Keratinocyte (primary cell): Measurements from ENCODE around the gene MACIR. TPM values are rescaled to one million over a fixed set of nuclear protein-coding genes. Genes with fewer than 3 reads are reported as not detected.

Experiments used
- DNase-seq: peaks from one replicate; pipeline ENCODE4 v3.0.0-alpha.2; 2011; ENCODE audit warnings: low read depth, missing footprints, low spot score
- FAIRE-seq: peaks from 2 replicates; lab custom pipeline; 2011; peaks lifted over from hg19 to GRCh38; lab: Jason Lieb, UNC
- H2AFZ ChIP-seq: 2 replicates; pipeline ENCODE4 v1.6.0; 2012; ENCODE audit warnings: low read length, control low read depth, inconsistent platforms; ENCODE audit not compliant: control insufficient read depth
- H3K27ac ChIP-seq: 2 replicates; pipeline ENCODE4 v1.5.1; 2011; ENCODE audit warnings: low read length; ENCODE audit not compliant: control insufficient read depth, insufficient read depth
- H3K27me3 ChIP-seq: 3 replicates; pipeline ENCODE4 v1.6.0; 2011; ENCODE audit warnings: low read length; ENCODE audit not compliant: control insufficient read depth, insufficient read depth; ENCODE audit errors: extremely low read depth
- H3K36me3 ChIP-seq, 2 experiments: 2 replicates in 1 of 2; 3 replicates in 1 of 2; pipeline ENCODE4 v1.5.1; 2011; ENCODE audit warnings: low read length in 2 of 2, mild to moderate bottlenecking in 1 of 2; ENCODE audit not compliant: control insufficient read depth in 2 of 2, insufficient read depth in 2 of 2; ENCODE audit errors: extremely low read depth in 1 of 2
- H3K4me1 ChIP-seq: 3 replicates; pipeline ENCODE4 v1.5.1; 2011; ENCODE audit warnings: low read length; ENCODE audit not compliant: control insufficient read depth, insufficient read depth; ENCODE audit errors: extremely low read depth
- H3K4me2 ChIP-seq: 3 replicates; pipeline ENCODE4 v1.6.0; 2011; ENCODE audit warnings: low read depth, low read length; ENCODE audit not compliant: control insufficient read depth, insufficient read depth; ENCODE audit errors: extremely low read depth
- H3K4me3 ChIP-seq, 3 experiments: fragments of 200-600 bp in 1 of 3; sonication (generic) in 1 of 3; 2 replicates in 2 of 3; 3 replicates in 1 of 3; pipeline ENCODE4 v1.5.1; 2011 to 2016; ENCODE audit warnings: low read length in 3 of 3, mild to moderate bottlenecking in 3 of 3, control low read depth in 2 of 3, inconsistent platforms in 1 of 3, low read depth in 1 of 3, mixed read lengths in 1 of 3, mixed run types in 1 of 3, moderate library complexity in 1 of 3; ENCODE audit not compliant: control insufficient read depth in 2 of 3, insufficient read depth in 2 of 3; ENCODE audit errors: extremely low read depth in 1 of 3
- H3K79me2 ChIP-seq: 2 replicates; pipeline ENCODE4 v1.6.0; 2012; ENCODE audit warnings: low read length; ENCODE audit not compliant: control insufficient read depth, insufficient read depth
- H3K9ac ChIP-seq: 3 replicates; pipeline ENCODE4 v1.6.0; 2011; ENCODE audit warnings: low read length; ENCODE audit not compliant: control insufficient read depth, insufficient read depth; ENCODE audit errors: extremely low read depth
- H3K9me1 ChIP-seq: 3 replicates; pipeline ENCODE4 v1.6.0; 2011; ENCODE audit warnings: low read length; ENCODE audit not compliant: control insufficient read depth, insufficient read depth; ENCODE audit errors: extremely low read depth
- H3K9me3 ChIP-seq: 2 replicates; pipeline ENCODE4 v1.5.1; 2012; ENCODE audit warnings: low read depth, low read length; ENCODE audit not compliant: control insufficient read depth
- H4K20me1 ChIP-seq: 3 replicates; pipeline ENCODE4 v1.6.0; 2011; ENCODE audit warnings: low read length; ENCODE audit not compliant: control insufficient read depth, insufficient read depth; ENCODE audit errors: extremely low read depth
- CTCF ChIP-seq, 3 experiments: IDR thresholded peaks in 1 of 3; conservative IDR thresholded peaks in 1 of 3; optimal IDR thresholded peaks in 1 of 3; 2 replicates in 2 of 3; 3 replicates in 1 of 3; pipeline versions ENCODE3 to v1.5.1; 2011; ENCODE audit warnings: low read length in 3 of 3, mild to moderate bottlenecking in 3 of 3, moderate library complexity in 2 of 3, control low read depth in 1 of 3, inconsistent platforms in 1 of 3; ENCODE audit not compliant: insufficient read depth in 2 of 3; ENCODE audit errors: extremely low read depth in 1 of 3
- EZH2 ChIP-seq: IDR thresholded peaks from one replicate; pipeline ENCODE4 v1.6.1; 2012; ENCODE audit warnings: inconsistent platforms, mild to moderate bottlenecking, low read length, moderate library complexity
- dilution Hi-C: fragments of 300-500 bp; cut with MboI; formaldehyde crosslinking; loops from one replicate; pipeline ENCODE4 v1.7.0; 2020; ENCODE audit warnings: low sequenced_read_pairs; ENCODE audit not compliant: extremely low pct_ligation_motif_present
- polyA plus RNA-seq, 5 experiments: library from polyadenylated mRNA; depleted of rRNA in 3 of 5; stranded (reverse) in 3 of 5; stranded (forward) in 1 of 5; unstranded in 1 of 5; fragments of >200 nt; gene quantifications; 1 replicate in 1 of 5; 2 replicates in 3 of 5; 3 replicates in 1 of 5; pipeline versions ENCODE4 v1.2.1 to v1.2.3, GENCODE V29; 2011 to 2012; ENCODE audit warnings: missing spikeins in 2 of 5, low read depth in 1 of 5, low replicate concordance in 1 of 5

Gene MACIR
- polyA plus RNA-seq, 1 donor (not counting 4 experiments of a cell fraction or from before 2014, with no cell fraction given): 9.5 TPM

- no peak for FAIRE-seq
- Histone ChIP-seq H3K4me3 (no peak overlapping the region), H3K9me3 (no peaks in the 10 kb centered on the region), H3K79me2 (peaks cover 9% of the 10 kb centered on the region), H2AFZ (no peak overlapping the region), H3K4me2 (no peak overlapping the region), H3K9ac (no peak overlapping the region), H3K27ac (no peak overlapping the region), H3K36me3 (no peaks in the 10 kb centered on the region), H3K9me1 (no peaks in the 10 kb centered on the region), H3K4me1 (peaks cover under 1% of the 10 kb centered on the region), H4K20me1 (no peaks in the 10 kb centered on the region), H3K27me3 (no peaks in the 10 kb centered on the region)
- no peak for DNase-seq
- dilution Hi-C loops: no loop called here
- TF ChIP-seq CTCF (optimal IDR thresholded peaks at IDR 0.05 in 1 of 3, IDR thresholded peaks at IDR 0.05 in 1 of 3, conservative IDR thresholded peaks at IDR 0.05 in 1 of 3; ENCODE audit: extremely low read depth in 1 of 3, insufficient read depth in 2 of 3, low read length in 3 of 3) (no peak), EZH2 (no peak)
These were observed 3.6 kb upstream of the MACIR start for GRCh38 chr5:103254921-103255320.

DNA sequence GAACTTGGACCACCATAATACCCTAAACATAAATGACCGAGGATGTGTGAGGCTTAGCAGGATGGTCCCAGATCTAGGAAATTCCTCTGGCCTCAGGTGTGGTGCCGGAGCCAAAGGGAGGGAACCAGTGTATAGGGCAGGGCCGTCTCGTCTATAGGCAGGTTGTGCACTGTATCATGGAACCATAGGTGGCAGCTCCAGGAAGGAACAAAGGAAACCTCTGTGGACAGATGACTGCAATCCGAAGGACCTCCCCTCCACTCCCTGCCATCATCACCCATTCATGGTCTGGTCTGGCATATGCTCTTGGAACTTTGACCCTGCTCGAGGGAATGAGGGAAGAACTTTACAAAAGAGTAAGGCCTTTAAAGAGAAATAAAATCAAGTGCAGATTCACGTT is 2.9 kb upstream of the MACIR start:
- FAIRE-seq: no peak
- no peak overlapping the region for H3K4me2 ChIP-seq

More for the DNA sequence above, 2.9 kb upstream of the MACIR start:
- Histone ChIP-seq H3K27me3 (no peaks in the 10 kb centered on the region), H3K4me1 (peaks cover 4% of the 10 kb centered on the region), H3K9me1 (no peaks in the 10 kb centered on the region), H3K27ac (no peak overlapping the region), H3K9me3 (no peaks in the 10 kb centered on the region), H3K9ac (no peak overlapping the region), H3K79me2 (peaks cover 16% of the 10 kb centered on the region), H2AFZ (no peak overlapping the region), H3K4me3 (no peak overlapping the region), H3K36me3 (no peaks in the 10 kb centered on the region), H4K20me1 (no peaks in the 10 kb centered on the region)
- dilution Hi-C loops: no loop called here
- no peak for DNase-seq
- TF ChIP-seq EZH2: no peak
- no peak for TF ChIP-seq CTCF (optimal IDR thresholded peaks at IDR 0.05 in 1 of 3, IDR thresholded peaks at IDR 0.05 in 1 of 3, conservative IDR thresholded peaks at IDR 0.05 in 1 of 3; ENCODE audit: extremely low read depth in 1 of 3, insufficient read depth in 2 of 3, low read length in 3 of 3)
